Measurements from ENCODE around the gene RFPL2.

The RFPL2 gene

GRCh38 chr22:32237906-32238305 is 33.0 kb upstream of the RFPL2 start:
- no peak for TF ChIP-seq CTCF (IDR thresholded peaks at IDR 0.05)

- no peak for TF ChIP-seq CTCF (IDR thresholded peaks at IDR 0.05)
Observed at GRCh38 chr22:32236970-32237369, 32.1 kb upstream of the RFPL2 start.

- TF ChIP-seq CTCF (IDR thresholded peaks at IDR 0.05), result no peak
Observed at GRCh38 chr22:32233091-32233490, 28.2 kb upstream of the RFPL2 start.

GRCh38 chr22:32232191-32232830 is 27.4 kb upstream of the RFPL2 start:
- TF ChIP-seq CTCF (IDR thresholded peaks at IDR 0.05), result no peak

GRCh38 chr22:32226326-32227104 is 21.6 kb upstream of the RFPL2 start:
- no peak for TF ChIP-seq CTCF (IDR thresholded peaks at IDR 0.05)

GRCh38 chr22:32222991-32223390 is 18.1 kb upstream of the RFPL2 start:
- TF ChIP-seq CTCF (IDR thresholded peaks at IDR 0.05), result no peak

GRCh38 chr22:32219026-32219425 is 14.2 kb upstream of the RFPL2 start:
- TF ChIP-seq CTCF (IDR thresholded peaks at IDR 0.05), result no peak
